Hepatocyte (in vitro differentiated cells): ENCODE results near the gene UBE2E2. TPM values are rescaled to one million over a fixed set of nuclear protein-coding genes. Genes with fewer than 3 reads are reported as not detected.

Source experiments
- DNase-seq: peaks from one replicate; pipeline ENCODE4 v3.0.0-alpha.2; 2016; ENCODE audit warnings: low spot score
- H2AFZ ChIP-seq: fragments of 200-600 bp; sonication (generic); 2 replicates; pipeline ENCODE4 v1.6.0; 2016; ENCODE audit warnings: antibody characterized with exemption, mild to moderate bottlenecking
- H3K27ac ChIP-seq: fragments of 200-600 bp; sonication (generic); 2 replicates; pipeline ENCODE4 v1.5.1; 2016; ENCODE audit warnings: mild to moderate bottlenecking
- H3K27me3 ChIP-seq: fragments of 200-600 bp; sonication (generic); 2 replicates; pipeline ENCODE4 v1.6.1; 2016
- H3K36me3 ChIP-seq: fragments of 200-600 bp; sonication (generic); replicated peaks from 2 replicates; pipeline ENCODE4 v1.5.1; 2016; ENCODE audit warnings: low read depth; ENCODE audit not compliant: insufficient read depth
- H3K4me1 ChIP-seq: fragments of 200-600 bp; sonication (generic); 2 replicates; pipeline ENCODE4 v1.5.1; 2016; ENCODE audit warnings: mild to moderate bottlenecking, moderate library complexity; ENCODE audit not compliant: insufficient read depth
- H3K4me2 ChIP-seq: fragments of 200-600 bp; sonication (generic); 2 replicates; pipeline ENCODE4 v1.6.0; 2016
- H3K4me3 ChIP-seq: fragments of 200-600 bp; sonication (generic); 2 replicates; pipeline ENCODE4 v1.5.1; 2016; ENCODE audit warnings: mild to moderate bottlenecking
- H3K79me2 ChIP-seq: fragments of 200-600 bp; sonication (generic); 2 replicates; pipeline ENCODE4 v1.6.0; 2017; ENCODE audit warnings: mild to moderate bottlenecking
- H3K9me2 ChIP-seq: fragments of 200-600 bp; sonication (generic); replicated peaks from 2 replicates; pipeline ENCODE4 v1.6.0; 2017; ENCODE audit warnings: mild to moderate bottlenecking; ENCODE audit not compliant: insufficient read depth
- H3K9me3 ChIP-seq: fragments of 200-600 bp; sonication (generic); 2 replicates; pipeline ENCODE4 v1.5.1; 2016; ENCODE audit warnings: low read depth, mild to moderate bottlenecking
- H4K20me1 ChIP-seq: fragments of 200-600 bp; sonication (generic); 2 replicates; pipeline ENCODE4 v1.6.0; 2016; ENCODE audit warnings: mild to moderate bottlenecking; ENCODE audit not compliant: insufficient read depth, poor library complexity, severe bottlenecking
- CTCF ChIP-seq: fragments of 200-600 bp; sonication (generic); IDR thresholded peaks from 2 replicates; pipeline ENCODE4 v1.5.1; 2016; ENCODE audit warnings: antibody characterized with exemption, mild to moderate bottlenecking; ENCODE audit not compliant: poor library complexity
- EZH2 ChIP-seq: fragments of 200-600 bp; sonication (generic); IDR thresholded peaks from 2 replicates; pipeline ENCODE4 v1.6.1; 2016; ENCODE audit warnings: antibody characterized with exemption, mild to moderate bottlenecking, borderline replicate concordance
- EZH2phosphoT487 ChIP-seq: fragments of 200-600 bp; sonication (generic); IDR thresholded peaks from one replicate; pipeline ENCODE4 v1.6.1; 2018; ENCODE audit warnings: antibody characterized with exemption, mild to moderate bottlenecking, low read depth, moderate library complexity; ENCODE audit not compliant: unreplicated experiment, severe bottlenecking
- WGBS: methylation state at CpG from one replicate; pipeline ENCODE4 v1.1.6; 2016; ENCODE audit warnings: low lambda C conversion rate; ENCODE audit errors: missing lambda C conversion rate; 5-methylcytosine and 5-hydroxymethylcytosine counted together
- polyA plus RNA-seq: library from polyadenylated mRNA; unstranded; fragments of >200 nt; fragmentation: Nextera tagmentation; extraction: Ambion mirVana; gene quantifications from 2 replicates; pipeline ENCODE4 v1.2.1, GENCODE V29; 2016
- total RNA-seq: library from RNA; depleted of rRNA; stranded (reverse); fragments of >200 nt; gene quantifications from 2 replicates; pipeline ENCODE4 v1.2.3, GENCODE V29; 2014

UBE2E2 gene
- total and polyA plus RNA-seq, 2 experiments from 2014 or later = 51.1 to 90.6 TPM

- no peak for DNase-seq
- Histone ChIP-seq H3K36me3 (no peaks in the 10 kb centered on the region), H3K79me2 (no peaks in the 10 kb centered on the region), H3K27ac (no peak overlapping the region), H3K27me3 (no peaks in the 10 kb centered on the region), H2AFZ (no peak overlapping the region), H3K9me2 (no peaks in the 10 kb centered on the region), H3K4me1 (no peaks in the 10 kb centered on the region), H3K4me3 (no peak overlapping the region), H3K9me3 (no peaks in the 10 kb centered on the region), H3K4me2 (no peak overlapping the region), H4K20me1 (no peaks in the 10 kb centered on the region)
- WGBS = 98% methylated on average over 3 of the region's 3 CpGs
- TF ChIP-seq EZH2 (no peak), EZH2phosphoT487 (no peak), CTCF (no peak)
These were observed 370.7 kb downstream of the UBE2E2 start for GRCh38 chr3:23573827-23574226.

DNA sequence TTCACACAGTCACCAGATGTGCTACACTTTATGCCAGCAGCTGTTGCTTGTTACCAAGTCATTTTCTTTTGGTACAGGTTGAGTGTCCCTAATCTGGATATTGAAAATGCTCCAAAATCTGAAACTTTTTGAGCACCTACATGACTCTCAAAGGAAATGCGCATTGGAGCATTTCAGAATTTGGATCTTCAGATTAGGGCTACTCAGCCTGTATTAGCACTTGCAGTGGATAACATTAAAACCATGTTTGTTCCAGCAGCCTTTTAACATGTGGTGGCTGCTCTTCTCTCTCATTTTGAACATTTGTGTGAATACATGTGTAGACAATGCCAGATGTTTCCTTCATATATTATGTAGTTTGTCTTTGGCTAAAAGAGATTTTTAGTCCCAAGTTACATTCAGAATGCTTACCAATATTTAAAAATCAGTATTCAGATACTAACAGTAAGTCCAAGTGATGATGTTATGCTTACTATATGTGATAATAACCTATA is 371.7 kb downstream of the UBE2E2 start:
- Histone ChIP-seq H3K27ac (no peak overlapping the region), H3K9me2 (no peaks in the 10 kb centered on the region), H3K27me3 (no peaks in the 10 kb centered on the region), H3K79me2 (no peaks in the 10 kb centered on the region), H3K9me3 (no peaks in the 10 kb centered on the region), H3K4me2 (no peak overlapping the region), H3K4me1 (no peaks in the 10 kb centered on the region), H3K36me3 (no peaks in the 10 kb centered on the region), H3K4me3 (no peak overlapping the region), H2AFZ (no peak overlapping the region), H4K20me1 (no peaks in the 10 kb centered on the region)
- TF ChIP-seq EZH2 (no peak), CTCF (no peak), EZH2phosphoT487 (no peak)
- DNase-seq = no peak
- 88% methylated on average over 1 of the region's 1 CpG for WGBS

- Histone ChIP-seq H3K36me3 (no peaks in the 10 kb centered on the region), H3K27me3 (no peaks in the 10 kb centered on the region), H3K9me3 (no peaks in the 10 kb centered on the region), H3K79me2 (no peaks in the 10 kb centered on the region), H3K27ac (no peak overlapping the region), H3K4me1 (no peaks in the 10 kb centered on the region), H3K9me2 (no peaks in the 10 kb centered on the region), H3K4me2 (no peak overlapping the region), H3K4me3 (no peak overlapping the region), H2AFZ (no peak overlapping the region), H4K20me1 (no peaks in the 10 kb centered on the region)
- 90% methylated on average over 3 of the region's 3 CpGs for WGBS
- no peak for TF ChIP-seq EZH2phosphoT487
- no peak for TF ChIP-seq EZH2
- TF ChIP-seq CTCF = no peak
- no peak for DNase-seq
These were observed 372.6 kb downstream of the UBE2E2 start for GRCh38 chr3:23575697-23576096.

- no peak for TF ChIP-seq CTCF
- no peak for TF ChIP-seq EZH2phosphoT487
- TF ChIP-seq EZH2 = no peak
- Histone ChIP-seq H3K27ac (no peak overlapping the region), H3K4me1 (no peaks in the 10 kb centered on the region), H3K9me2 (no peaks in the 10 kb centered on the region), H3K36me3 (no peaks in the 10 kb centered on the region), H2AFZ (no peak overlapping the region), H3K4me2 (no peak overlapping the region), H3K4me3 (no peak overlapping the region), H3K79me2 (no peaks in the 10 kb centered on the region), H3K27me3 (no peaks in the 10 kb centered on the region), H3K9me3 (no peaks in the 10 kb centered on the region), H4K20me1 (no peaks in the 10 kb centered on the region)
- WGBS = 40% methylated on average over 2 of the region's 2 CpGs
- DNase-seq = no peak
These were observed 373.3 kb downstream of the UBE2E2 start for GRCh38 chr3:23576379-23576959.
